Lower lobe of right lung (tissue), 2 donors: Measurements from ENCODE around the gene CSKMT. TPM values are rescaled to one million over a fixed set of nuclear protein-coding genes. Genes with fewer than 3 reads are reported as not detected.
"Not testable (repeated sequence)": the region's sequence is repeated elsewhere in the genome, so short reads cannot be mapped to it uniquely, and the experiment has no call there.

Experiments used
- ATAC-seq, 2 donors: fragments of 200-7000 bp; cut with Tn5 transposase; one replicate each; pipeline ENCODE4 v1.9.1; 2020 to 2022; ENCODE audit warnings: mild to moderate bottlenecking in 2 of 2, moderate library complexity in 2 of 2
- DNase-seq: peaks from one replicate; pipeline ENCODE4 v3.0.0-alpha.2; 2020
- H3K27ac ChIP-seq: fragments of 200-600 bp; one replicate; pipeline ENCODE4 v1.8.0; 2022
- H3K27me3 ChIP-seq: fragments of 200-600 bp; one replicate; pipeline ENCODE4 v1.8.0; 2022; ENCODE audit warnings: low read depth
- H3K36me3 ChIP-seq: fragments of 200-600 bp; one replicate; pipeline ENCODE4 v1.8.0; 2022; ENCODE audit warnings: mild to moderate bottlenecking
- H3K4me1 ChIP-seq: fragments of 200-600 bp; one replicate; pipeline ENCODE4 v1.8.0; 2022
- H3K4me3 ChIP-seq: fragments of 200-600 bp; one replicate; pipeline ENCODE4 v1.8.0; 2022; ENCODE audit warnings: mild to moderate bottlenecking
- H3K9me3 ChIP-seq: fragments of 200-600 bp; one replicate; pipeline ENCODE4 v1.8.0; 2022
- intact Hi-C: fragments of 100-400 bp; cut with DNase I; formaldehyde crosslinking; loops from one replicate; pipeline ENCODE4 v1.11.0; 2022
- long read RNA-seq: library from polyadenylated mRNA; unstranded; transcript quantifications from one replicate; pipeline ENCODE4 v2.0.0, GENCODE V29; 2021
- total RNA-seq: library from RNA; stranded (reverse); fragmentation: NEBNext Ultra II Directional; extraction: Animal tissue kit (Norgen Biotek cat#: 25700); gene quantifications from one replicate; pipeline ENCODE4 v1.2.1, GENCODE V29; 2021
- TF ChIP-seq, protein P1 (sequence below): fragments of 200-600 bp; IDR thresholded peaks from one replicate; pipeline ENCODE4 v1.8.0; 2022; ENCODE audit warnings: antibody characterized with exemption, mild to moderate bottlenecking
- donor health status: DM: no; HTN: yes; CAD: no; lungs with severe emphysema.

The CSKMT gene, protein sequence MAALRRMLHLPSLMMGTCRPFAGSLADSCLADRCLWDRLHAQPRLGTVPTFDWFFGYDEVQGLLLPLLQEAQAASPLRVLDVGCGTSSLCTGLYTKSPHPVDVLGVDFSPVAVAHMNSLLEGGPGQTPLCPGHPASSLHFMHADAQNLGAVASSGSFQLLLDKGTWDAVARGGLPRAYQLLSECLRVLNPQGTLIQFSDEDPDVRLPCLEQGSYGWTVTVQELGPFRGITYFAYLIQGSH
- 12.1 TPM for total RNA-seq
- long read RNA-seq, partial matches to known transcripts = 0 of 14 reads
- long read RNA-seq, other reads (novel, unspliced or antisense) = 6 of 14 reads

DNA sequence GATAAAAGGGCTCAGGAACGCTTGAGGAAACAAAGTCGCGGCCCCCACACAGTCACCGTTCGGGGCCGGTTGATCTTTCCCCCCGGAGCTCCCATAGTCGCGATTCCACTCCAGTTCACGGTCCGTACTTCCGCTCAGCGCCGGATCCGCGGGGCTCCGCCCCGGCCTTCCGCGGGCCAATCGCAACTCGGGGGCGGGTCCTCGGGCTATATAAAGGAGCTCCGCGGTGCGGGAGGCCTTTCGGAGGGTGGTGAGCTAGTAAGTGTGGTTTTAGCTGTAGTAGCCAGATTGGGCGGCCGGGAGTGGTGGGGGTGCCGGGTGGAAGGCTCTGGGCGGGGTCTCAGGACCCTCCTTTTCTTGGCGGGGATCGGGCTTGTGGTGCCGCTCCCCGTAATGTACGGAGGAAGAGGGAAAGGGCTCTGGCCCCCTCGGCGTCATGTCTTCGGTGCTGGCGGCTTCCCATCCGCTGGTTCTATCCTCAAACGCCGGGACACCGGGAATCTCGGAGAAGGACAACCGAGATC lies at the start of gene CSKMT, which contains the start of gene C11orf98:
CSKMT (plus strand) TSS at position 238 of the 524 bp plus-strand sequence. CDS start 568 bp downstream, outside the sequence.
C11orf98 (minus strand) TSS at position 136 of the 524 bp plus-strand sequence; CDS start at position 95, 41 bp downstream.
- intact Hi-C loops = no loop called here
- TF ChIP-seq, protein P1, sequence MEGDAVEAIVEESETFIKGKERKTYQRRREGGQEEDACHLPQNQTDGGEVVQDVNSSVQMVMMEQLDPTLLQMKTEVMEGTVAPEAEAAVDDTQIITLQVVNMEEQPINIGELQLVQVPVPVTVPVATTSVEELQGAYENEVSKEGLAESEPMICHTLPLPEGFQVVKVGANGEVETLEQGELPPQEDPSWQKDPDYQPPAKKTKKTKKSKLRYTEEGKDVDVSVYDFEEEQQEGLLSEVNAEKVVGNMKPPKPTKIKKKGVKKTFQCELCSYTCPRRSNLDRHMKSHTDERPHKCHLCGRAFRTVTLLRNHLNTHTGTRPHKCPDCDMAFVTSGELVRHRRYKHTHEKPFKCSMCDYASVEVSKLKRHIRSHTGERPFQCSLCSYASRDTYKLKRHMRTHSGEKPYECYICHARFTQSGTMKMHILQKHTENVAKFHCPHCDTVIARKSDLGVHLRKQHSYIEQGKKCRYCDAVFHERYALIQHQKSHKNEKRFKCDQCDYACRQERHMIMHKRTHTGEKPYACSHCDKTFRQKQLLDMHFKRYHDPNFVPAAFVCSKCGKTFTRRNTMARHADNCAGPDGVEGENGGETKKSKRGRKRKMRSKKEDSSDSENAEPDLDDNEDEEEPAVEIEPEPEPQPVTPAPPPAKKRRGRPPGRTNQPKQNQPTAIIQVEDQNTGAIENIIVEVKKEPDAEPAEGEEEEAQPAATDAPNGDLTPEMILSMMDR = no peak
- Histone ChIP-seq H3K4me3 (peak within 1 kb of the TSS; percentile 92), H3K27ac (peak within 1 kb of the TSS; percentile 91), H3K4me1 (peaks cover 43% of the 10 kb centered on the region), H3K36me3 (peaks cover 32% of the 10 kb centered on the region), H3K9me3 (no peaks in the 10 kb centered on the region), H3K27me3 (no peaks in the 10 kb centered on the region)
- ATAC-seq (peak; percentile 99), DNase-seq (peak; percentile 95)

DNA sequence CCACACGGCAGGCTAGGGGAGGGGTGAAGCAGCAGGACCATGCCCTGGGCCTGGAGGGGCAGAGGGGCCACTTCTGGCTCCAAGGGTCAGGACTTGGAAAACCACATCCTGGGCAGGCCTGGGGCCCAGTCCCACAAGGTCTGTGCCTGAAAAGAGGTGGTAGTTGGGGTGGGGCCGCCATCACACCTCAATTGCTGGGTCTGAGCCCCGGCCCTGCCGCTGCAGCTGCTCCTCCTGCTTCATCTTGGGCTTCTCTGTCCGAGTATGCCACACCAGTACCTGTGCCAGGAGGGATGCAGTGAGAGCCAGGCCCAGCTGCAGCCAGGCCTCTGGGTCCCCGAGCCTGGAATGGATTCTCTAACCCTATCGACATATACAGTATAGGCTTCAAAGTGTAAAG lies 49.6 kb upstream of the CSKMT start:
- TF ChIP-seq, protein P1 = no peak
- Histone ChIP-seq H3K9me3 (no peaks in the 10 kb centered on the region), H3K4me3 (no peak overlapping the region), H3K27ac (no peak overlapping the region), H3K36me3 (peaks cover 26% of the 10 kb centered on the region), H3K4me1 (peaks cover 24% of the 10 kb centered on the region), H3K27me3 (no peaks in the 10 kb centered on the region)
- ATAC-seq (no peak), DNase-seq (no peak)
- intact Hi-C loops = no loop called here

DNA sequence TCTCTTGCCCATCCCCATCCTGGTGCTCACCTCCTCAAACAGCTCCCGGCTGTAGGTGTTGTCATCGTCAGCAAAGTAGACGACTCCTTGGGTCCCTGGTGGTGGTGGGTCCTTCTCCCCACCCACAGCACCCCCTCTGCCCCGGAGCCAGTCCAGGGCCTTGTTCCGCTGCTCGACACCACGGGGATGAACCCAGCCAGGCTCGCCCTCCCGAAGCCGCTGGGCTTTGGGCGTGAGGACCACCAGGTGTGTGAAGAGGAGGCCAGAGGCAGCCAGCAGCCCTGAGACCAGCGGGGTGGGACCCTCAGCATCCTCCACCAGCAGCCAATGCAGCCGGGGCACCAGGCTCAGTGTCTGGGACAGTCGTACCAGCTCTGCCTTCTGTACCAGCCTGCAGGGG lies 48.2 kb upstream of the CSKMT start:
- H3K9me3 ChIP-seq, H3K4me3 ChIP-seq, ATAC-seq, H3K27ac ChIP-seq, intact Hi-C loops, DNase-seq, H3K27me3 ChIP-seq: not testable (repeated sequence)
- H3K4me1 ChIP-seq = peaks cover 19% of the 10 kb centered on the region
- H3K36me3 ChIP-seq = peaks cover 25% of the 10 kb centered on the region

DNA sequence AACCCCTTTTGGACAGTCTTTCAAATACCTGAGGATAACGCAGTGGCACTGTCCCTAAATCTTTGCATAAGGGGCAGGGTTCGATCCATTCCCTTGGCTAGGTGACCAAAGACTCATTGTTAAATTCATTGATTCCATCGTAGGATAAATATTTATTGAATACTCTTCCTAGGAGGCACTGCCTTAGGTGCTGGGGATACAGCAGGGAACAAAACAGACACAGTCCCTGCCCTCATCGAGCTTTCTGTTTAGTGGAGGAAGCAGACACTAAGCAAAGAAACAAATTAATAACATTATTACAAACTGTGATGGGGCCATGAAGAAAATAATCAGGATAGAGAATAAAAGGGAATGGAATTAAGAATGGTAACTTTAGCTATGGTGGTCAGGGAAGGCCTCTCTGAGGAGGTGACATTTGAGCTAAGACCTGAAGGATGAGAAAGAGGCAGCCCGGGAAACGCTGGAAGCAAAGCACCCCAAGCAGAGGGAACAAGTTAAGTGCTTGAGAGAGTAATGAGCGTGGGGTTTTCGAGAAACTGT lies 44.0 kb upstream of the CSKMT start:
- Histone ChIP-seq H3K27ac (peak overlapping the region; percentile 88), H3K9me3 (no peaks in the 10 kb centered on the region), H3K4me1 (peaks cover 19% of the 10 kb centered on the region), H3K4me3 (peak overlapping the region; percentile 79), H3K36me3 (peaks cover 28% of the 10 kb centered on the region), H3K27me3 (no peaks in the 10 kb centered on the region)
- intact Hi-C loops = no loop called here
- DNase-seq (no peak), ATAC-seq (no peak)
- TF ChIP-seq, protein P1 = no peak

DNA sequence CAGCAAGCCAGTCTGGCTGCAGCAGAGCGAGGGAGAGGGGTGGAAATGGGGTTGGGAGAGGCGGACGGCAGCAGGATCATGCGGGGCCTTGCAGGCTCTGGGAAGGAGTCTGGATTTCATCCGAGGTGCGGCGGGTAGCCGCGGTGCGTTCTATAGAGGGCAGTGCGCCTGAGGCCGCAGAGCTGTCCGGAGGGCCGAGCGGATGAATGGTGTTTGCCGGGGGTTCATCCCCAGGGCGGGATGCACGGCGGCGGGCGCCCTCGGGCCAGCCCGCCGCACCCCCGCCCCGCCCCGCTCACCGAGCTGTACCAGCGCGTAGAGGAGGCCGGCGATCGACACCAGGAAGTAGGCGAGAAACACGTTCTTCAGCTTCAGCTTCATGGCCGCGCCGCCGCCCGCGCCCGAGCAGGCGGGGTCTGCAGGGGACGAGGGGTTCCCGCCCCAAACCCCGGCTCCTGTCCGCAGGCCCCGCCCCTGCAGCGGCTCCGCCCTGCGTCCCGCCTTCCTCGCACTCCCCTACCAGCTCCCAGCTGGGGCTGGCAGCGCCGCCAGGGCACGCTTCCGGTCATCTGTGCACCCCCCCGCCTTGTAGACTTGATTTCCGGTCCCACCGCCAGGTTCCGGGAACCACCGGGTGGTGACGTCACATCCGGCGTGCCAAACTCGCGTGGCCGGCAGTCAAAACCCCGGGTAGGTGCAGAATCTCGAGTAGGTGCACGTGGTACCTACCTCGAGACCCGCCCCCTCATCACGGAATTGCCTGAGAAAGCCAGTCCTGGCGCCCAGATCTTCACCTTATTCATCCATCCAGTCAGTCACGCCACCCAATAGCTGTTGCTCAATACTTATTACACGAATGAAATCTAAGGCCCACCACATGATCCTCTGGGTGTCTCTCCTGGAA lies 43.3 kb upstream of the CSKMT start, which contains the start of gene B3GAT3:
B3GAT3 (minus strand) TSS at position 420 of the 904 bp plus-strand sequence; CDS start at position 381, 39 bp downstream.
- Histone ChIP-seq H3K4me1 (peaks cover 19% of the 10 kb centered on the region), H3K9me3 (no peaks in the 10 kb centered on the region), H3K4me3 (peak within 1 kb of the TSS; percentile 79), H3K27me3 (no peaks in the 10 kb centered on the region), H3K36me3 (peaks cover 28% of the 10 kb centered on the region), H3K27ac (peak within 1 kb of the TSS; percentile 88)
- TF ChIP-seq, protein P1 = no peak
- ATAC-seq = peak; percentile 99
- peak; percentile 99 for DNase-seq
- intact Hi-C loops = no loop called here
